ENCODE data around the gene ZIM2.
"Not testable (repeated sequence)": the region's sequence is repeated elsewhere in the genome, so short reads cannot be mapped to it uniquely, and the experiment has no call there.

The ZIM2 gene

GRCh38 chr19:56840451-56841192, at the start of gene ZIM2, which contains the start of gene PEG3:
TSS of gene ZIM2 (minus strand) at chr19:56840726. CDS start at chr19:56824277, 16,449 bp downstream.
TSS of gene PEG3 (minus strand) at chr19:56840726. CDS start at chr19:56824655, 16,071 bp downstream.
- Mint-ChIP-seq H3K9me3 (peaks cover 20% of the 10 kb centered on the region), H3K4me1 (no peaks in the 10 kb centered on the region), H3K36me3 (peaks cover 13% of the 10 kb centered on the region), H3K27ac (no peak within 1 kb of the TSS), H3K27me3 (peaks cover 15% of the 10 kb centered on the region), H3K4me3 (no peak within 1 kb of the TSS)

- Mint-ChIP-seq H3K4me3 (no peak overlapping the region), H3K4me1 (no peaks in the 10 kb centered on the region), H3K9me3 (peaks cover 23% of the 10 kb centered on the region), H3K27me3 (peaks cover 2% of the 10 kb centered on the region), H3K27ac (no peak overlapping the region), H3K36me3 (peaks cover 7% of the 10 kb centered on the region)
Observed at GRCh38 chr19:56885173-56885985, 44.9 kb upstream of the ZIM2 start.

- no peaks in the 10 kb centered on the region for H3K4me1 Mint-ChIP-seq
- H3K9me3 Mint-ChIP-seq: peaks cover 20% of the 10 kb centered on the region
- H3K36me3 Mint-ChIP-seq: peaks cover 6% of the 10 kb centered on the region
- no peak overlapping the region for H3K4me3 Mint-ChIP-seq
- H3K27me3 Mint-ChIP-seq: no peaks in the 10 kb centered on the region
- no peak overlapping the region for H3K27ac Mint-ChIP-seq
Observed at GRCh38 chr19:56884441-56884840, 43.9 kb upstream of the ZIM2 start.

- Mint-ChIP-seq H3K4me3 (no peak overlapping the region), H3K36me3 (peaks cover 9% of the 10 kb centered on the region), H3K4me1 (no peaks in the 10 kb centered on the region), H3K27me3 (no peaks in the 10 kb centered on the region), H3K27ac (no peak overlapping the region), H3K9me3 (peaks cover 26% of the 10 kb centered on the region)
Observed at GRCh38 chr19:56880592-56881190, 40.2 kb upstream of the ZIM2 start.

- Mint-ChIP-seq H3K27me3 (peaks cover 3% of the 10 kb centered on the region), H3K27ac (no peak overlapping the region)
Observed at GRCh38 chr19:56877069-56877715, 36.7 kb upstream of the ZIM2 start.

GRCh38 chr19:56875717-56876116, 35.2 kb upstream of the ZIM2 start:
- H3K27me3 Mint-ChIP-seq: peaks cover 3% of the 10 kb centered on the region
- no peak overlapping the region for H3K27ac Mint-ChIP-seq
- peaks cover 30% of the 10 kb centered on the region for H3K9me3 Mint-ChIP-seq
- H3K36me3 Mint-ChIP-seq: peaks cover 11% of the 10 kb centered on the region
- H3K4me3 Mint-ChIP-seq: no peak overlapping the region
- H3K4me1 Mint-ChIP-seq: no peaks in the 10 kb centered on the region

More at GRCh38 chr19:56877069-56877715, 36.7 kb upstream of the ZIM2 start:
- Mint-ChIP-seq H3K9me3 (peaks cover 38% of the 10 kb centered on the region), H3K4me1 (no peaks in the 10 kb centered on the region), H3K36me3 (peaks cover 13% of the 10 kb centered on the region), H3K4me3 (no peak overlapping the region)

GRCh38 chr19:56874530-56874929, 34.0 kb upstream of the ZIM2 start:
- no peaks in the 10 kb centered on the region for H3K4me1 Mint-ChIP-seq
- H3K27ac Mint-ChIP-seq: no peak overlapping the region
- H3K36me3 Mint-ChIP-seq: peaks cover 12% of the 10 kb centered on the region
- H3K4me3 Mint-ChIP-seq: no peak overlapping the region
- H3K27me3 Mint-ChIP-seq: peaks cover 3% of the 10 kb centered on the region
- peaks cover 34% of the 10 kb centered on the region for H3K9me3 Mint-ChIP-seq

- Mint-ChIP-seq H3K9me3 (peaks cover 34% of the 10 kb centered on the region), H3K27ac (no peak overlapping the region), H3K4me1 (no peaks in the 10 kb centered on the region), H3K4me3 (no peak overlapping the region), H3K36me3 (peaks cover 12% of the 10 kb centered on the region), H3K27me3 (peaks cover 3% of the 10 kb centered on the region)
Observed at GRCh38 chr19:56873493-56873892, 33.0 kb upstream of the ZIM2 start.

- Mint-ChIP-seq H3K36me3 (peaks cover 14% of the 10 kb centered on the region), H3K4me3 (no peak overlapping the region), H3K27me3 (peaks cover 3% of the 10 kb centered on the region), H3K4me1 (no peaks in the 10 kb centered on the region), H3K9me3 (peaks cover 37% of the 10 kb centered on the region), H3K27ac (no peak overlapping the region)
Observed at GRCh38 chr19:56869886-56870285, 29.4 kb upstream of the ZIM2 start.

- Mint-ChIP-seq H3K27ac (no peak overlapping the region), H3K4me1 (no peaks in the 10 kb centered on the region), H3K27me3 (peaks cover 1% of the 10 kb centered on the region), H3K9me3 (peaks cover 34% of the 10 kb centered on the region), H3K4me3 (no peak overlapping the region), H3K36me3 (peaks cover 12% of the 10 kb centered on the region)
Observed at GRCh38 chr19:56868446-56868845, 27.9 kb upstream of the ZIM2 start.

- no peaks in the 10 kb centered on the region for H3K27me3 Mint-ChIP-seq
- H3K4me3 Mint-ChIP-seq: no peak overlapping the region
- no peak overlapping the region for H3K27ac Mint-ChIP-seq
- H3K4me1 Mint-ChIP-seq: no peaks in the 10 kb centered on the region
- peaks cover 8% of the 10 kb centered on the region for H3K36me3 Mint-ChIP-seq
- H3K9me3 Mint-ChIP-seq: peaks cover 34% of the 10 kb centered on the region
Observed at GRCh38 chr19:56866538-56866937, 26.0 kb upstream of the ZIM2 start.

- no peaks in the 10 kb centered on the region for H3K4me1 Mint-ChIP-seq
- peaks cover 7% of the 10 kb centered on the region for H3K36me3 Mint-ChIP-seq
Observed at GRCh38 chr19:56864443-56865125, 24.1 kb upstream of the ZIM2 start.

GRCh38 chr19:56862741-56863140, 22.2 kb upstream of the ZIM2 start:
- Mint-ChIP-seq H3K27ac (no peak overlapping the region), H3K9me3 (peaks cover 35% of the 10 kb centered on the region), H3K4me1 (no peaks in the 10 kb centered on the region), H3K36me3 (peaks cover 4% of the 10 kb centered on the region), H3K27me3 (no peaks in the 10 kb centered on the region), H3K4me3 (no peak overlapping the region)

More at GRCh38 chr19:56864443-56865125, 24.1 kb upstream of the ZIM2 start:
- H3K27ac Mint-ChIP-seq: no peak overlapping the region
- H3K4me3 Mint-ChIP-seq: no peak overlapping the region
- H3K27me3 Mint-ChIP-seq: no peaks in the 10 kb centered on the region
- H3K9me3 Mint-ChIP-seq: peaks cover 32% of the 10 kb centered on the region

- not testable (repeated sequence) for H3K27ac Mint-ChIP-seq, H3K4me3 Mint-ChIP-seq, H3K4me1 Mint-ChIP-seq, H3K27me3 Mint-ChIP-seq, H3K36me3 Mint-ChIP-seq
- peaks cover 35% of the 10 kb centered on the region for H3K9me3 Mint-ChIP-seq
Observed at GRCh38 chr19:56860409-56860808, 19.9 kb upstream of the ZIM2 start.

GRCh38 chr19:56858026-56858425, 17.5 kb upstream of the ZIM2 start:
- H3K27me3 Mint-ChIP-seq: peaks cover 2% of the 10 kb centered on the region
- H3K4me1 Mint-ChIP-seq: no peaks in the 10 kb centered on the region
- peaks cover 2% of the 10 kb centered on the region for H3K36me3 Mint-ChIP-seq
- H3K27ac Mint-ChIP-seq: no peak overlapping the region
- H3K9me3 Mint-ChIP-seq: peaks cover 29% of the 10 kb centered on the region
- H3K4me3 Mint-ChIP-seq: no peak overlapping the region

Data from activated naive CD4-positive, alpha-beta T cell treated with anti-CD3 and anti-CD28 coated beads, Interleukin-2, amount 50 U/mL, for 24 hours (primary cell).